Inflammatory macrophage (primary cell): Measurements from ENCODE around the gene DIS3L2.

ENCODE experiments used
- DNase-seq, 2 donors: peaks; one replicate each; pipeline ENCODE4 v3.0.0-alpha.2; 2020 to 2022

The DIS3L2 gene

GRCh38 chr2:231960810-231961348, 634 bp upstream of the DIS3L2 start:
- no peak for DNase-seq

- DNase-seq, result peak; percentile 6 to 34
These were observed 3.6 kb downstream of the DIS3L2 start for GRCh38 chr2:231965102-231965501.

GRCh38 chr2:231966886-231967285, 5.4 kb downstream of the DIS3L2 start:
- DNase-seq, result no peak

GRCh38 chr2:231968820-231969219, 7.3 kb downstream of the DIS3L2 start:
- no peak for DNase-seq

GRCh38 chr2:231970461-231970860, 8.9 kb downstream of the DIS3L2 start:
- no peak for DNase-seq

- no peak for DNase-seq
These were observed 13.5 kb downstream of the DIS3L2 start for GRCh38 chr2:231975001-231975400.

- no peak for DNase-seq
These were observed 15.9 kb downstream of the DIS3L2 start for GRCh38 chr2:231977430-231977829.

GRCh38 chr2:231984992-231985391, 23.5 kb downstream of the DIS3L2 start:
- no peak for DNase-seq

- no peak for DNase-seq
These were observed 24.3 kb downstream of the DIS3L2 start for GRCh38 chr2:231985823-231986261.

- no peak for DNase-seq
These were observed 25.7 kb downstream of the DIS3L2 start for GRCh38 chr2:231987124-231987727.

- no peak for DNase-seq
These were observed 26.8 kb downstream of the DIS3L2 start for GRCh38 chr2:231988179-231988866.

- no peak for DNase-seq
These were observed 30.2 kb downstream of the DIS3L2 start for GRCh38 chr2:231991664-231992063.

GRCh38 chr2:231992888-231993287, 31.4 kb downstream of the DIS3L2 start:
- DNase-seq, result no peak

GRCh38 chr2:231996797-231997540, 35.5 kb downstream of the DIS3L2 start:
- no peak for DNase-seq

- DNase-seq, result no peak
These were observed 36.5 kb downstream of the DIS3L2 start for GRCh38 chr2:231998046-231998445.

- no peak for DNase-seq
These were observed 38.9 kb downstream of the DIS3L2 start for GRCh38 chr2:232000439-232000838.

- no peak for DNase-seq
These were observed 39.6 kb downstream of the DIS3L2 start for GRCh38 chr2:232001073-232001472.

GRCh38 chr2:232006253-232006652, 44.7 kb downstream of the DIS3L2 start:
- no peak for DNase-seq

- DNase-seq, result no peak
These were observed 47.6 kb downstream of the DIS3L2 start for GRCh38 chr2:232008907-232009638.

GRCh38 chr2:232009639-232010274, 48.2 kb downstream of the DIS3L2 start:
- no peak for DNase-seq

- DNase-seq, result peak; percentile 66 to 67
These were observed 52.3 kb downstream of the DIS3L2 start for GRCh38 chr2:232013701-232014353.

GRCh38 chr2:232014681-232015080, 53.2 kb downstream of the DIS3L2 start:
- no peak for DNase-seq
